HG03097 (cell line): Measurements from ENCODE around the gene MAN1C1.

Experiments
- ATAC-seq: cut with Tn5 transposase; IDR thresholded peaks from one replicate; pipeline ENCODE4 v1.9.1; 2021; ENCODE audit not compliant: unreplicated experiment, low FRiP score

The MAN1C1 gene

GRCh38 chr1:25707280-25708016 lies 90.9 kb downstream of the MAN1C1 start:
- no peak for ATAC-seq

DNA sequence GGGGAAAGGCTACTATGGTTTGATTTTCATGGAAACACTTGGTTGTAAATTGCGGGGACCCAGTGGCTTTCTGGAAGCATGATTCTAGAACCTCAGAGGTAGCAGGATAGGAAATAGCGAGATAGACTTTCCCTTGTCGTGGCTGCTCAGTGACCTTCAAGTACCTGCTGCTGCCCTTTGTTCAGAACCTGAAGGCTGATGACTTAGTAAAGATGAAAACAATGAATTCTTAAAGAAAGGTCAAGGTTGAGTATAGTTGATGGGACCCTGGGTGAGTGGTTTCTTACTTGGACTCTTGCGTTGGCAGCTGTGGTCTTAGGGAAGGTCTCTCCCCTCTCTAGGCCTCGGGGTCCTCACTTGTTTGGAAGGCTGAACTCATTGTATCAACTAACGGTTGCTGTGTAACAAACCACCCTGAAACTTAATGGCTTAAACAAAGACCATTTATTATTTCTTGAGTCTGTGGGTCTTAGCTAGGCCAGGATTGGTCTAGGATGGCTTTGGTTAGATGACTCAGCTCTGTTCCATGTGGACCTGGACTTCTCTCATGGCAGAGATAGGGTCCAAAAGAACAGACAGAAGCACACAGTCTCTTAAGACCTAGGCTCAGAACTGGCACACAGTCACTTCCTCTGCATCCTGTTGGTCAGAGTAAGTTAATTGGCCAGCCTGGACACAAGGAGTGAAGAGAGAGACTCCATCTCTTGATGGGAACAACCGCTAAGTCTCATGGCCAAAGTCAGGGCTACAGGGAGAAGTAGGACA lies 94.2 kb downstream of the MAN1C1 start:
- no peak for ATAC-seq

- ATAC-seq: no peak
Observed at GRCh38 chr1:25711555-25712298, 95.1 kb downstream of the MAN1C1 start.

DNA sequence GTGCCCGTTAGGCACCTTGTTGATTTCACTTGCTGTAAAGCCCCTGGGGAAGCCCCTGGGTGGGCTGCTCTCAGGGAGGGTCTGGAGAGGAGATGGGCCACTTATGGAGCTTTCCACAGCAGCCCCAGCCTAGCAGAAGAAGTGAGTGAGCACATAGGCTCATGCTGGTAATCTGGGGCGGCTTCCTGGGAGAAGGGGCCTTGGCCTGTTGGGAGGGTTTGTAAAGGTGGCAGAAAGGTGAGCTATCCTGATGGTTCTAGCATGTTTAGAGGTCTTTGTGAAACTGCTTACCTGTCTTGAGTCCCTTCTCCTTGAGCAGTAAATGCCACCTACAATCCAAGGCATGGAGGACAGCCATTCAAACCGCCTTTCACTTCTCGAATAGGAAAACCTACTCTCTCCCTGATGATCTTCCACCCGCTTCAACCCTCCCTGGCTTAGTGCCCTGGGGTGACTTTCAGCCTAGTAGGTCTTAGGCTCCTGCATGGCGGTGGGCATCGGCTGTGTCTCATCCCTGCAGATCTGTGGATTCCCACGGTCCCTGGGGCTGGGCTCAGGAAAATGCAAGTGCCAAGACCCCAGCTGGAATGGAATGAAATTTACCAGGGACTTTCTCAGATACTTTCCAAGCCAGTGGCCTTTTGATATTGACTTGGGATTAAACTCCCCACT lies 95.8 kb downstream of the MAN1C1 start:
- ATAC-seq: no peak

DNA sequence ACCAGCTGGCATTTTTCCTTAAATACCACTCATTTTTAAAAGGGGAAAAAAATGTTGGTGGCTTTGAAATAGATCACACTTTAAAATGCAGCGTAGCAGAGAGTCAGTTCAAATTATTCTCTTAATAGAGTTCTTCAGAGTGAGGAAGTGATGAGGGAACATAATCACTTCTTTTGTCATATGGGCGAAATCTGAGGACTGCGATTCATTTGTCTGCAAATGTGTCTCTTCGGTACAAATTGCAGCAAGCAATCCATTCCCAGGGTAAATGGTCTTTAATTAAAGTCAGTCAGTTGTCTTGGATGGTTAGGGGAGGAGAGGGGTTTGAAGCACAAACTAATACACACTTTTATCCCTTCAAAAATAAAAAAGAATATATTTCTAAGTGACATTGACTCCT lies 97.4 kb downstream of the MAN1C1 start:
- ATAC-seq: no peak

DNA sequence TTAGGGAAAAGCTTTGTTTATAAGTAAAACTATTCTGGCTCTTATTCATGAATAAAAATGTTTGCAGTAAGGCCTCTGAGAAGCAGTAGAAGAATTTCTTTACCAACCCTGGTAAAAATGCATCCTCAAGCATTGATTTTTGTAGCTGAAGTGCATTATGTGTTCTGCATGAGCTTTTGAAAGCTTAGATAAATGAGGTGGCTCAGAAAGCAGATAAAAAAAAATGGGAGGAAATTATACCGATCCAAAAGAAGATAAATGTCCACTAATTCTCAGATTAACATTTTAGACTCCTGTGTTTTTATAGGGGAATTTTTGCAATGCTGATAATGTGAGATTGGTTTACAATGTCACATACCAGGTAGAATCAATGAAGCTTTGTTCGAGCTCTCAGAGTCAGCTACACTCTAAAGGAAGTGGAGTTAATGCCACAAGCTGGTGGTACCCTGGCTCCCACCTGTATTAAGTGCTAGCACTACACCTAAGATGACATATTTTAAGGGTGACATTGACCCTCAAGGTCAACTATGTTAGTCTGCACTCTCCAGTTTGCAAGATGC lies 97.9 kb downstream of the MAN1C1 start:
- ATAC-seq: no peak

GRCh38 chr1:25715888-25716287 lies 99.3 kb downstream of the MAN1C1 start:
- ATAC-seq: no peak

DNA sequence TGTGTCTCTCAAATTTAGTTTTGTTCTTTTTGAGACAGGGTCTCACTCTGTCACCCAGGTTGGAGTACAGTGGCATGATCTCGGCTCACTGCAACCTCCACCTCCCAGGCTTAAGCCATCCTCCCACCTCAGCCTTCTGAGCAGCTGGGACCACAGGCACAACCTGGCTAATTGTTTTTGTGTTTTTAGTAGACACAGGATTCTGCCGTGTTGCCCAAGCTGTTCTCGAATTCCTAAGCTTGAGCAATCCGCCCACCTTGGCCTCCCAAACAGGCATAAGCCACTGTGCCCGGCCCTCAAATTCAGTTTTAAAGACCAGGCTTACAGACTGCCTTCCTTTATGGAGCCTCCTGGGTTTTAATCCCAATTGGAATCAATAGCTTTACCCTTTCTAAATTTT lies 99.7 kb downstream of the MAN1C1 start:
- no peak for ATAC-seq

- no peak for ATAC-seq
Observed at GRCh38 chr1:25718732-25719131, 102.1 kb downstream of the MAN1C1 start.

- ATAC-seq: no peak
Observed at GRCh38 chr1:25720624-25721023, 104.0 kb downstream of the MAN1C1 start.

- no peak for ATAC-seq
Observed at GRCh38 chr1:25723250-25723880, 106.8 kb downstream of the MAN1C1 start.

- ATAC-seq: no peak
Observed at GRCh38 chr1:25724201-25724600, 107.6 kb downstream of the MAN1C1 start.

DNA sequence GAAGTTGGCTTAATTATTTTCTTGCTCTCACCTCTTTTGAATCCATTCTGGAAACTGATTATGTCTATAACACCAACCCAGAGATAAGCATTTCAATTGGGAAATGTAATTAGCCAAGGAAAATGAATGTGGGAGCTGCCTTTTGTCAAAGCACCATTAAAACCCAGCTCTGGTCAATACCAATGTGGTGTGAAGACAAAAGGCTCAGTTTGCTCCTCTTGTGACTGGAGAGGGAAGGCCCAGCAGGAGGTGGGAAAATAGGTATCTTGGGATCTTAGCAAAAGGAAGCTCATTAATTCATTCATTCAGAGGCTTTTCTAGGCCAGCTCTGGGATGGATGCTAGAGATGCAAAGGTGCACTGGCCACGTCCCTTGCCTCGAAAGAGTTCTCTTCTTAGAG lies 108.4 kb downstream of the MAN1C1 start:
- no peak for ATAC-seq

- no peak for ATAC-seq
Observed at GRCh38 chr1:25725482-25725881, 108.9 kb downstream of the MAN1C1 start.

DNA sequence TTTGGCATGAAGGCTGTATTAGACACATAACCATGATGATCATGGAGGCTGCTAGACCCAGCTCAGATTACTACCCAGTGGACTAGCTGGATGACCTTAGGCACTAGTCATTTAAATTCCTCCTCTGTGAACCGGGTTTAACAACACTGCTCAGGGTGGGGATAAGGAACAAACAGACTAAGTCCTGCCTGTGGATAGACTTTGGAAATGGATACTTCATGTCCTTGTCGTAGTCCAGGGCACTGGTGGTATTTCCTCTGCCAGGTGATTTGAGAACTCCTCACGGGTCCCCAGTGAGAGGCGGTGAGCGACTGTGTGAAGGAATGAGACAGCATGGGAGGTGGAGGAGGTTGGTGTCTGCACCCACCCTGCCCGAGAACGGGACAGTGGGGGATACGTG lies 110.5 kb downstream of the MAN1C1 start:
- no peak for ATAC-seq

- no peak for ATAC-seq
Observed at GRCh38 chr1:25727635-25728286, 111.2 kb downstream of the MAN1C1 start.

- ATAC-seq: no peak
Observed at GRCh38 chr1:25728301-25728935, 111.8 kb downstream of the MAN1C1 start.

- ATAC-seq: no peak
Observed at GRCh38 chr1:25729045-25729444, 112.5 kb downstream of the MAN1C1 start.
